Activated T-cell treated with anti-CD3 and anti-CD28 coated beads for 1 hour (primary cell): Measurements from ENCODE around the gene CENPU.

Experiments used
- DNase-seq: peaks from one replicate; pipeline ENCODE4 v3.0.0-alpha.2; 2020; ENCODE audit warnings: low read depth

Gene CENPU

DNA sequence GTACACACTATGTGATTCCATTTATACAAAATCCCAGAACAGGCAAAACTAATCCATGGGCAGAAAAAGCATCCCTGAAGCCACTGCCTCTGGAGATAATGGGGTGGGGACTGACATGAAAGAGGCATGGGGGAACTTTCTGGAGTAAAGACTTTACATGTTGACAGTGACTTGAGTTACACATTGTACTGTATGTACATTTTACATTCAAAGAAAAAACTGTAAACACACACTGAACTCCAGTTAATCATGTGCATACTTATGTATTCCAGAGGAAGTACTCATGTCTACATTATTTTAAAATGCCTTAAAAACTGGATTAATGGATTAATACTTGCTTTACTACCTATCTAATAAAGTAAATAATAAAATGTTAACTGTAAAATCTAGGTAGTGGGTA is 21.6 kb downstream of the CENPU start:
- DNase-seq: no peak

DNA sequence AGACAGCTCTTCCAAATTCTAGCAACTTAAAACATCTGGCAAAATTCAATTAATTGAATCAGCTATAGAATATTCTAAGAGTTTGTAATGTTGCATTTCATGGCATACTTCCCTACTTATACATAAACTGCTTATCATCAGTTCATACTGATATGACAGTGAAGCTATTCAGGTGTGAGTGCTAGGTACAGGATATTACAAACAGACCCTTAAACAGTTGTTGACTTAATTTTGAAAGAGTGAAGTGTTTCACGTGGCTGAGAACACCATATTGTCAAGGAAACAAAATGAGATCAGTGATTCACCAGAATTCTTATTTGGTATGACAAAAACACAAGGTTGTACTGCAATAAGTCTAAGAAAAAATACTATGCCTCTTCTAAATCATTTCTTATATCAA is 27.4 kb downstream of the CENPU start:
- no peak for DNase-seq

DNA sequence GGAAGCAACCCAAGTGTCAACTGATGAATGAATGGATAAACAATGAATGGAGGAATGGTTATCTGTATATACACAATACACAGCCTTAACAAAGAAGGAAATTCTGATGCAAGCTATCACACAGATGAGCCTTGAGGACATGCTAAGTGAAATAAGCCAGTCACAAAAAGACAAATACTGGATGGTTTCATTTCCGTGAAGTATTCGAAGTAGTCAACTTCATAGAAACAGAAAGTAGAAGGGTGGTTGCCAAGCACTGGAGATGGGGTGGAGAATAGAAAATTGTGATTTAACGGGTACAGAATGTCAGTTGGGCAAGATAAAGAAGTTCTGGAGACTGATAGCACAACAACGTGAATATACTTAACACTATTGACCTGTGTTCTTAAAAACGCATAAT is 28.2 kb downstream of the CENPU start:
- no peak for DNase-seq

DNA sequence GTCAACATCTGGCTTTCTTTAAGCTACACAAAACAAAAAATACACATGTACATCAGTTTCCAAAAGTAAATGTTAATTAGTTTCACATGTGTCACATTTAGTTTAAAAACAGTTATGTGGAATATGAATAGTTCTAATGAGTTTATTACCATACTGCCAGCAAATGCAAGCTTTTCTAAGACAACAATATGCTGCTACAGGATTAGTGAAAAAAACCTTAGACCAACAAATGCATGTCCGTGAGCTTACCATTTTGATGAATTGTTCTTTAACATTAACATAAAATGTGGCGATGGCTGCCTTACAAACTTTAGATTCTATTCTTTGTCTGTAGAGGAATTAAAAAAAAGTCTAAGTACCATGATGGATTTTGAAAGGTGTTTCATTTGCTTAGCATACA is 31.8 kb downstream of the CENPU start:
- no peak for DNase-seq

DNA sequence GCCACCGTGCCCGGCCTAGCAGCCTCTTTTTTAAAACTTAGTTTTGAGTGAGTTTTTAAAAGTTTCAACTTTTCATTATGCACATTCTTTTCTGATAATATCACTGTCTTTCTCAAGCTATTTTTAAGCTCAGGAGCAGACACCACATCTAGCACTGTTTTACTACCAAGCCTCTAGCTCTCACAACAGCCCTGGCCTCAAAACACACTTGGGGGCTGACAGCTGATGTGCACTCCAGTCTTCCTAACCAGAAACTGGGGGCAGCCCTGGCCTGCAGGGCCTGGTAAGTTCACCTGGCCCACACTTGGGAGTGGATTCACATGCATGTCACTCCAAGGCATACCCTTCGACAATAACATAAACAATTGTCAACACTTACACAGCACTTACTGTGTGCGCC is 34.0 kb downstream of the CENPU start:
- no peak for DNase-seq

DNA sequence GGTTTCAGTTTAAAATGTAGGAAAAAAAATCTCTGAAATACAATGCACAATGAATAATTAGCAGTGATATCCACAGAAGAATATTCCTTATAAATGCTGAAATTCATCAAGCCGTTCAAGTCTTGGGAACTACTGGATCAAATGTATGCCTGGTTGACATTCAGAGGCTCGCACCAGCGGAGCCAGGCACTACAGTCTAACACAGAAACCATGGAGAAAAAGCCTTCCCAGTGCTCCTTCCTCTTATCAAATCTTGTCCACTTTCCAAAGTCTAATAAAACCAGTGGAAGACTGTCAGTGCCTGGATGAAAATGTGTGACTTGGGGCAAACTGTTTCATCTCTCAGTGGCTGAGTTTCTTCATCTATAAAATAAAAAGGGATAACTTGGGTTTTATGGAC is 35.9 kb downstream of the CENPU start:
- no peak for DNase-seq

DNA sequence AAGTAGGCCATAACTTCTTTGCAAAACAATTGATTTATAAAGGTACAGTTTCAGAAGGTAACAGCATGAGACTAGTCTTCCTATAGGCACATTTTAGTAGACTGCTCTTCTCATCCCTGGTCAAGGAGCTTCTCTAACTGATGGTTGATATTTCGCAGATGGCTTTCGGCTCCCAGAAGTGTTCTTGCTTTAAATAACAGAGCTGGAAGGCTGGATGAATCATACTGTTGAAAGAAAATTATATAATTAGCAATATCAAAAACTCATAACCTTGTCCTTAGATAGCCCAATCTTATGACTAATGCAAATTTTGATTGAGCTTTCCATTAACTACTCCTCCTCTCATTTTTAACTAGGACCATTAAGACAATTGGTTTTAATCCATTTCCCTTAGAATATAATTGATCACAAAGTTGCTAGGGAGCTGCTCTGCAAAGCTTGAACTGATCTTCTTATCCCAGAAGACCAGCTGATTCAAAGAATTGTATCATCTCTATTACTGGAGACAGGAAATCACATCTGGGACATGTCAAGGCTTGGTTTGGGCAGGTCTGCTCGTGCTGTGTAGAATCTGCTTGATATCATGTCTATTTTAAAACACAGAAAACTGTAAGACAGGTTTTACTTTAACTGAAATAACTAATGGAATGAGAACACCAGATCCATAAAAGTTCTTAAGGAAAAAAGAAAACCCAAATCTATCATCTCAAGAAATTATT is 38.6 kb downstream of the CENPU start:
- DNase-seq: no peak

DNA sequence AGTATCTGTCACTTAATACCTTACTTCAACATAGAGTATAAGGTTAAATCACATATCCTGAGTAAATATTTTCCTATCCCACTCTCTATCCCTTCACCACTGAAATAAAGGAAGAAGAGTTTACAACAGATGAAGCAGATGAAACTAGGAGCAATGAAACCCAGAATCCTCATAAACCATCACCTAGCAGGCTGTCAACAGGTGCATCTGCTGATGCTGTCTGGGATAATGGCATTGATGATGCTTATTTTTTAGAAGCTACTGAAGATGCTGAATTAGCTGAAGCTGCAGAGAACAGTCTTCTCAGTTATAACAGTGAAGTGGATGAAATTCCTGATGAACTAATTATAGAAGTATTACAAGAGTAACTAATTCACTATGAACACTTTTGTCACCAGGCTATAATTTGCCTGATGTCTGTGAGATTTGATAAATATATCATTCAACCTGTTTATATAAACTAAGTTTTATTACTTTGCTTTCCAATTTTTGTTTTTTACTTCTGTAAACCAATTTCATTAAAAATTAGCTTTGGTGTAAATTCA is 39.4 kb downstream of the CENPU start:
- DNase-seq: no peak

DNA sequence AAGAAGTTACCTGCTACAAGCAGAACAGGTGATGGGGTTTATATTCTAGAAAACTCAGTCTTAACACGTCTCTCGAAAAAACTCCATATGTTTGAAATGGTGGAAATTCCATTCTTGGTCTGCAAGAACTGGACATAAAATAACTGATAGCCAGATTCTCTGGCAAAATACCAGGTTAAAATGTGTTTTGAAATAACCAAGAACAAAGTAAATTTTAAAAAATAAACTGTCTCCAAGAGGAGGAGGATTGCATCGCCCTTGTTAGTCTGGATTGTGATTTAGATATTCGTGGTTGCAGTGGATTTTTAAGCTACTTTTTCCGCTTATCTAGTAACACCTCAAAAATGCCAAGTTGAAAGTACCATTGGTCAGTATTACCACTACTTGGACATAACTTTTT is 40.8 kb downstream of the CENPU start:
- no peak for DNase-seq

DNA sequence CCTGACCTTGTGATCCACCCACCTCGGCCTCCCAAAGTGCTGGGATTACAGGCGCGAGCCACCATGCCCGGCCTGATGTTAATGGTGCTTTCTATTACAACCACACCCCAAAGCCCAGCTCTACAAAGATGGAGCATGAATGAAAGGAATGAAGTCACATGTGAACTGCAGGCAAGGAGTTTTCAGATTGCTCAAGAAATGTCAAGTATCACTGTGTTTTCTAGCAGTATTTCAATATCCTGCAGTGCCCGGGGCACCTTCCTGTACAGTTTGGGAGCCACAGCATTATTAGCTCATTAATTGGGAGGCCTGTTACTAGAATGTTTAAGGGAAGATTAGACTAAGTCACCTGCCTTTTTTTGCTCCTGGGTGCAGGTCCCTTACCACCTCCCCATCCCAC is 44.2 kb downstream of the CENPU start:
- DNase-seq: no peak

DNA sequence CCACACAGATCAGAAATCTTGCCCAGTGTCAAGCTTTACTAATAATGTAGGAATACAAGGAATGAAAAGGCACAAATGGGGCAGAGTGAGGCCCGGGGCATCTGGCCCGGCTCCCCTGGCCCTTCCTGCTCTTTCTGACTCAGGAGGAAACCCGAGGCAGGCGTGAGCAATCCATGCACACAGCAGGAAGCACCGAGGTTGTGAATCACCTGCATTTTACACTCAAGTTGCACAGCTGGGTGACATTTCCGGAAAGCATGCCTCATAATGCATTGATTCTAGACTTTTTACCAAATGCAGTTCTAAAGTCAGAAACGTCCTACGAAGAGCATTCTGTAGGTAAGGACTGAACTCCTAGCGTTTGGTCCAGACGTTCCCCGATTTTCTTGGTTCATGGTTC is 45.4 kb downstream of the CENPU start:
- no peak for DNase-seq

DNA sequence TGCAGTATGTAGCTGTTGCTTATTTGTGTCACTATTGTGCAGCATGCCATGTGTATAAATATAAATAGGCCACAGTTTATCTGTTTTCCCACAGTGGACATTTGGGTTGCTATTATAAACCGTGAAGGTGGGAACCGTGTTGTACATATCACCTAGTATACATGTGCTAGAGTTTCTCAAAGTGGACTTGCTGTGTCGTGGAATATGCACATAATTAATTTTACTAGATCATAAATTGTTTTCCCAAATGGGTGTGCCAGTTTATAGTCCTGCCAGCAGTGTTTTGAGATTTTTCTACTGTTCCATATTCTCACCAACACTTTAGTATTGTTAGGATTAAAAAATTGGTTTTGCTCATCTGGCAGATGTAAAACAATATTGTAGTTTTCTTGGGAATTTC is 45.9 kb downstream of the CENPU start:
- no peak for DNase-seq

DNA sequence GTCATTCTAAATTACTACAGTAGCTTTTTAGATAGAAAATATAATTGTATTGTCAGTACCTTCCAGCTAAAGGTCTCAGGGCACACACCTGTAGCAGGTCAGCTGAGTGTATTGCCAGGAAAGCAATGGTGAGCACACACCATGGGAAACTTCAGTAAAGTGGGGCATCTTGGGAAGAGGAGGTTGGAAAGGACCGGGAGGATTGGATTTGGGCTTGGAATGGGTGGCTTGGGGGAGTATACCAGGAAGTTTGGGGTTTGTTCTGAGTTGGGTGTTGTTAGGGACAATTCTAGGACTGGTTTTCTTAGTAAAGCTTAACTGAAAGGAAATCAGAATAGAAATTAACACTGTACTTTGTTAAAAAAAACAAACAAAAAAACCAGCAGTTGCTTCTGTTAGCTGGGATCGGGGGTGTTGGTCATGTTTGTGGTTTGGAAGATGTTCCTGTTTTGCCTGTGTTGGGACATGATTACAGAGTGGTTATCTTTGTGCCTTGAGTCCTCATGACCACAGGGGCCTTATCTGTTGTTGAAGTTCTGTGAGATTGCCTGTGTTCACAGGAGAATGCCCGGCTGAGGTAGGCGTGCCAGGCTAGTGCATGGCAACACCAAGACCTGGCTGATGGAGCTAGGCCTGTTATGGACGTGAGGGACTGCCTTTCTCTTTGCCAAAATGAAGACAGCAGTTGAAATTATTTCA is 49.3 kb downstream of the CENPU start:
- no peak for DNase-seq

DNA sequence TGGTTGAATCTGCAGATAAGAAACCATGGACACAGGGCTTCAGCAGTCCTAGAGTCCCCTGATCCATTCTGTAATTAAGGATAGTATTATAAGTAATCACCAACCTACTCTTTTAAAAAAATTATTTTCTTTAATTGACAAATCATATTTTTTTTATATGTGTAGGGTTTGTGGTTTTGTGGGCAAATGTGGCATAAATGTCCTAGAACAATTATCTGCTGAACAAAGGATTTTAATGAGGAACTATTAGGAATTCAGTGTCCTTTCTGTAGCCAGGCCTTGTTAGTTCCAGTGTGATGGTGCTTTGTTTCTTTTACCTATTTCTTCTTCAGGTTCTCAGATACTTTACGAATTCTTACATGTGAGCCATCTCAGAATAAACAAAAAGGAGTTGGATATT is 52.0 kb downstream of the CENPU start:
- DNase-seq: no peak

DNA sequence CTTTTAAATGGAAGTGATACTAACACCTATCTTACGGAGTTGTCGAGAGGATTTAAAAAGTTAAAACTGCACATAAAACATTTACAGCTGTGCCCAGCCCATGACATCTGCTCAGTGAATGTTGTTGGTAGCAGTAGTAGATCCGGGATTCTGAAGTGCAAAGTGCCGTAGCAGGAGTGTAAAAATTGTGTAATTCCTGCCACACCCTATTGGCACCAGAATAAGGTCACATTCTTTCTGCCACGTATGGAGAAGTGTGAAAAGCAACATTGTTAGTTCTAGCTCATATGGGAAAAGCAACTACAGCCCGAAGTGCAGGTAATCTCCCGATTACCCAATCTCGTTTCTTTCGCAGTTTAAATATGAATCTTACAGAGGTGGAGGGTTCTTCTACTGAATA is 53.2 kb downstream of the CENPU start:
- DNase-seq: no peak

DNA sequence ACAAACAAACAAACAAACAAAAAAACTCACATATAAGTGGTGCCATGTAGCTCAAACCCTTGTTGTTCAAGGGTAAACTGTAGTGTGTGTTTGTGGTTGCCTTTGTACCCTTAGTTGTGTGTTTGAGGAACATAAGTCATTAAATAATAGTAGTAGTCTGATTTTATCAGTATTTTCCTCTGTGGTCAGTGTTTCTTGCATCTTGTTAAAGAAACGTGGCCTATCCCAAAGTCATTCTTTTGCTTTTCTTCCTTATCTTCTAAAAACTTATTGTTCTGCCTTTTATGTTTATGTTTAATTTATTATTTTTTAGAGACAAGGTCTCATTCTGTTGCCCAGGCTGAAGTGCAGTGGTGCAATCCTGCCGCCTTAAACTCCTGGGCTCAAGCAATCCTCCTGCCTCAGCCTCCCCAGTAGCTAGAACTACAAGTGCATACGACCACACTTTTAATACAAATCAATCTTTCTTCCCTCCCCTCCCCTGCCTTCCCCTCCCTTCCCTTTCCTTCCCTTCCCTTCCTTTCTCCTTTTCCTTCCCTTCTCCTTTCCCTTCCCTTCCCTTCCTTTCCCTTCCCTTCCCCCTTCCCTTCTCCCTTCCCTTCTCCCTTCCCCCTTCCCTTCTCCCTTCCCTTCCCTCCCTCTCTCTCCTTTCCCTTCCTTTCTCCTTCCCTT is 57.9 kb downstream of the CENPU start:
- DNase-seq: no peak

DNA sequence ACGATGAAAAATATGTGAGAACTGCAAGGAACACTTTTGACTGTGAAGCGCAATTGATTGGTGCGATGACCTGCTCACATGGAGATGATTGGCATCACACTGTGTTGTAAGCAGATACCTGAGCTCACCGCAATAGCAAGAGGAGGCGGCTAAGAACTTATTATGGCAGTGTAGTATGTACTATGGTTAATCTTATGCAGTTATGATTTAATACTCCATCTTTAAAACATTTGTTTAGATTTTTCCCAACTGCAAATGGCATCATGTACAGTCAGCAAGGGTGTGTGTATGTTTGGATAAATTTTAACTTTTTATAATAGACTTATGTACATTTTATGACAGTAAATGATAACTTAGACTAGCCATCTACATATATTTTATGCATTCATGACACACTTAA is 58.9 kb downstream of the CENPU start:
- no peak for DNase-seq

DNA sequence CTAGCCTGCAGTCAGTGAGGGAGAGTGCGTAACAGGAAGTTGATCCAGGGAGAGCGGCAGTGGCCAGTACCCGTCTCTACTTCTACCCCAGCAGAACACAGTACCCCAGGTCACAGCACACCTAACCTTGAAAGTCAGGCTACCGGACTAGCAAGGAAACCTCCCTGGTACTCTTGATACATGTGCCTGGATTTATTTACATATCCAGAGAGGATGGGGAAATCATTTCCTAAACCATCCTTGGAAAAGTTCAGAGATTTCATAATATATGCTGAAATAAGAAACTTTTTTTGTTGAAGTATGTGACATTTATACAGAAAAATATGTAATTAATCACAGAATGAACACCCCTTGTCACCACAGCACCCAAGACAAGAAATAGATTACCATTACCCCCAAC is 59.9 kb downstream of the CENPU start:
- DNase-seq: no peak

DNA sequence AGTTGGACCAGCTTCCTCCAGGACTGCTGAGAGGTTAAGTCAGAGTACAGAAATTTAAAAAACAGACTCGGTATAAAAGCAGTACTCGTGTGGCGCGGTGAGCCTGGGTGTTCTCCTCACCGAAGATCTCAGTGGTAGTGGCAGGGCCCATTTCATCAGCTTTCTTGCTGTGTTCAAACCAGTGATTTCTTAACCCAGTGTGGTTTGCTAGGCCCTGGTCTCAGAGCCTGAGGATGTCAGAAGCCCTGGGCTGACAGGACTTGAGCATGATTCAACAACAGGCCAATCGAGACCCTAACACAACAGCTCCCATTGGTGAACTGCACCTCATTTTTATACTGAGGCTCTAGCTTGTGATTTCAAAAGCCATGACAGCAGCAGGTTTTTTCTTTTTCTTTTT is 61.2 kb downstream of the CENPU start:
- no peak for DNase-seq

DNA sequence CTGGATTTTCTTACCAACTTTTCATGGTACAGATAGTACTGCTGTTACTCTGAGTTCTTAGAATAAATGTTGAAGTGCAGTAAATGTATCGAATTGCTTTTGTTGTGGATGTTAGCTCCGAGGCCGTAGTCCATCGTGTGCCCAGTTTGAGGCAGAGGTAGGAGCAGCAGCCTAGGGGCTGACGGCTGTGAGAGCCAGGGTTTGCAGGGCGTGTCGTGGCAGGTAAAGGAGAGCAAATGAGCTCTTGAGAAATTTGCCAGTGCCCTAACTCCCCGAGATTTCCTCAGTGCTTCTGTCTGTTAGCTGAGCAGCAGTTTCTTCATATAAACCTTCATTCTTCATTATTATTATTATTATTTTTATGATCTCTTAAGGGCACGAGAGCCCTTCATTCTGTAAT is 62.8 kb downstream of the CENPU start:
- DNase-seq: no peak

DNA sequence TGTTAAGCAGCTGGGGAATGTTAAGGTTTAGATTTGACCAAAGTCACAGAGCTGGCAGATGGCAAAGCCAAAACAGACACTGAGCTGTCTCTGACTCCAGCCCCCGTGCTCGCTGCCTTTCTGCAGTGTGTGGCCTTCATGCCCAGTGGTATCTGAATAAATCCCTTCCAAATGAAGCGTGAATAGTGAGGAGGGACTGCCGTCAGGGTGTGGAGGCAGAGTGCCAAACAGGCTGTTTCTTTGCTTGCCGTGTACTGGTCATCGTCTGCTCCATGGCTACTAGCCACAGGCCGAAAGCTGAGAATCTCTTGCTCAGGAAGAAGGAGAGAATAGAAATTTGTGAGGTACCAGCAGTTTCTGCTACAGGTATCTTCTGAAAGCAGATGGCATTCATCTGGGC is 64.6 kb downstream of the CENPU start:
- DNase-seq: no peak

DNA sequence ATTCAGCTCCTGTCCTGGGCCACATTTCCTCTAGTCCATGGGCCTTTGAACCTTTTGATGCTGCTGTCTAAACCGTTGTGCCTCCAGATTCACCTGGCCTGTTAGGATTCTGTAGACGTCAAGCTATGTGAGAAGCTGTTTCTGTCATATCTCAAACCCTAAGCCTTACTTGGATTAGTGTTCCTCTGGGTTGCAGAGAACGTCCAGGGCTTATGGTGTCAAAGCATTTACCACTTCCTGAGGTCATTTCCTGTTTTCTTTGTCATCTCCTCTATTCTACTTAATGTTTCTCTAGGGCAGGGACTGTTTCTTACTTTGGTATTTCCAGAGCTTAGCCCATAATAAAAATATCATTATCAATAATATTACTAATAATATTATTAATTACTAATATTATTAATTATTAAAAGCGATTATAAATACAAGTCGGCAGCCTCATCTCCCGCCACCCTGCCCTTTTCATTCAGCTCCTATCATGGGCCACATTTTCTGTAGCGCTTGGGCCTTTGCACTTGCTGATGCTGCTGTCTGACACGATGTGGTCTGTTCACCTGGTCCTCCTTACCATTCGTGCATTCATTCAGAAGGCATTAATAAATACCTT is 65.3 kb downstream of the CENPU start:
- no peak for DNase-seq

DNA sequence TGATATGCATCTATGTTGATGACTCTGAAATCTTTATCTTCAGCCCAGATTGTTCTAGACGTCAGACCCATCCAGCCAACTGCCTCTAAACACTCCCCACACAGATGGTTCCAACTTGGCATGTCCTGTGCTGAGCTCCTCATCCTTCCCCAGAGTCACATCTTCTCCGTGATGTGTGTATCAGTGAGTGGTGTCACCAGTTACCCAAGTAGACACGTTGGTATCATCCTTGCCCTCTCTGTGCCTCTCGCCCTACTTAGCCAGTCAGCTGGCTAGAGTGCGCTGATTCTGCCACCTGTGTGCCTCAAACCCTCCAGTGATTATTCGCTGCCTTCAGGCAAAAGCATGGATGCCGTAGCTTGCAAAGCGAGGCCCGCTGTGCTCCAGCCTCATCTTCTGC is 65.8 kb downstream of the CENPU start:
- DNase-seq: no peak
